Neural crest cell (in vitro differentiated cells): Measurements from ENCODE around the gene DMRTC2. TPM values are rescaled to one million over a fixed set of nuclear protein-coding genes. Genes with fewer than 3 reads are reported as not detected.

ENCODE experiments used
- DNase-seq: peaks from one replicate; pipeline ENCODE4 v3.0.0; 2021; ENCODE audit warnings: low read depth, mixed read lengths, low spot score
- H3K27ac Mint-ChIP-seq: one replicate; pipeline ENCODE4 v1.8.0; 2021; ENCODE audit warnings: mild to moderate bottlenecking, mixed read lengths; ENCODE audit not compliant: unreplicated experiment
- H3K27me3 Mint-ChIP-seq: 2 replicates; pipeline ENCODE4 v1.8.0; 2021; ENCODE audit warnings: low read depth, mild to moderate bottlenecking, mixed read lengths
- H3K36me3 Mint-ChIP-seq: 2 replicates; pipeline ENCODE4 v1.8.0; 2021; ENCODE audit warnings: low read depth, mild to moderate bottlenecking, mixed read lengths
- H3K4me1 Mint-ChIP-seq: 2 replicates; pipeline ENCODE4 v1.8.0; 2021; ENCODE audit warnings: mixed read lengths
- H3K4me3 Mint-ChIP-seq: one replicate; pipeline ENCODE4 v1.8.0; 2021; ENCODE audit warnings: mild to moderate bottlenecking, mixed read lengths
- H3K9me3 Mint-ChIP-seq: 2 replicates; pipeline ENCODE4 v1.8.0; 2021; ENCODE audit warnings: mixed read lengths
- total RNA-seq: library from RNA; stranded (reverse); gene quantifications from 2 replicates; pipeline ENCODE4 v1.2.1, GENCODE V29; 2021
- TF ChIP-seq, protein P1 (sequence below): fragments of 200-600 bp; sonication (generic); conservative IDR thresholded peaks from 2 replicates; pipeline ENCODE4 v1.5.0; 2021; ENCODE audit warnings: antibody characterized with exemption, mild to moderate bottlenecking

DMRTC2 gene
- total RNA-seq, 1 donor from 2014 or later: not detected

DNA sequence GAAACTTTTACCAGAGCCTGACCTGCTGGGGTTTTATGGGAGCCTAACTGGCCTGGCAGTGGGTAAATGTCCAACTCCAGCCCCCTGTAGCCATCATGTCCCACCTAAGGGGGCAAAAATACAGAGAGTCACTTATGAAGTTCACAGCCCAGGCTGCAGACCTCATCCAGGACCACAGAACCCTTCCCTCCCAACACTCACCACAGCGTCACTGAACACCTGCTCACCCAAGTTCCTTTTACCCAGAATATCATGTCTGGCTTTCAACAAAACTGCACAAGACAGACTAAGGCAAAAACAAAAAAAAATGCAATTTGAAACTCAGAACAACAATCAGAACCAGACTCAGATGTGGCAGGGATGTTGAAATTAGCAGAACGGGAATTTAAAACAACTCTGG, 42.1 kb upstream of the DMRTC2 start:
- H3K27ac Mint-ChIP-seq: no peak overlapping the region
- no peak for DNase-seq
- H3K9me3 Mint-ChIP-seq: no peaks in the 10 kb centered on the region
- H3K4me3 Mint-ChIP-seq: no peak overlapping the region
- H3K4me1 Mint-ChIP-seq: no peaks in the 10 kb centered on the region
- no peaks in the 10 kb centered on the region for H3K36me3 Mint-ChIP-seq
- peaks cover 78% of the 10 kb centered on the region for H3K27me3 Mint-ChIP-seq
- TF ChIP-seq, protein P1, sequence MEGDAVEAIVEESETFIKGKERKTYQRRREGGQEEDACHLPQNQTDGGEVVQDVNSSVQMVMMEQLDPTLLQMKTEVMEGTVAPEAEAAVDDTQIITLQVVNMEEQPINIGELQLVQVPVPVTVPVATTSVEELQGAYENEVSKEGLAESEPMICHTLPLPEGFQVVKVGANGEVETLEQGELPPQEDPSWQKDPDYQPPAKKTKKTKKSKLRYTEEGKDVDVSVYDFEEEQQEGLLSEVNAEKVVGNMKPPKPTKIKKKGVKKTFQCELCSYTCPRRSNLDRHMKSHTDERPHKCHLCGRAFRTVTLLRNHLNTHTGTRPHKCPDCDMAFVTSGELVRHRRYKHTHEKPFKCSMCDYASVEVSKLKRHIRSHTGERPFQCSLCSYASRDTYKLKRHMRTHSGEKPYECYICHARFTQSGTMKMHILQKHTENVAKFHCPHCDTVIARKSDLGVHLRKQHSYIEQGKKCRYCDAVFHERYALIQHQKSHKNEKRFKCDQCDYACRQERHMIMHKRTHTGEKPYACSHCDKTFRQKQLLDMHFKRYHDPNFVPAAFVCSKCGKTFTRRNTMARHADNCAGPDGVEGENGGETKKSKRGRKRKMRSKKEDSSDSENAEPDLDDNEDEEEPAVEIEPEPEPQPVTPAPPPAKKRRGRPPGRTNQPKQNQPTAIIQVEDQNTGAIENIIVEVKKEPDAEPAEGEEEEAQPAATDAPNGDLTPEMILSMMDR: no peak

GRCh38 chr19:41804336-41804735, 40.5 kb upstream of the DMRTC2 start:
- DNase-seq: no peak
- Mint-ChIP-seq H3K27ac (no peak overlapping the region), H3K27me3 (peaks cover 68% of the 10 kb centered on the region), H3K4me1 (no peaks in the 10 kb centered on the region), H3K9me3 (no peaks in the 10 kb centered on the region), H3K36me3 (no peaks in the 10 kb centered on the region), H3K4me3 (no peak overlapping the region)
- TF ChIP-seq, protein P1: no peak

DNA sequence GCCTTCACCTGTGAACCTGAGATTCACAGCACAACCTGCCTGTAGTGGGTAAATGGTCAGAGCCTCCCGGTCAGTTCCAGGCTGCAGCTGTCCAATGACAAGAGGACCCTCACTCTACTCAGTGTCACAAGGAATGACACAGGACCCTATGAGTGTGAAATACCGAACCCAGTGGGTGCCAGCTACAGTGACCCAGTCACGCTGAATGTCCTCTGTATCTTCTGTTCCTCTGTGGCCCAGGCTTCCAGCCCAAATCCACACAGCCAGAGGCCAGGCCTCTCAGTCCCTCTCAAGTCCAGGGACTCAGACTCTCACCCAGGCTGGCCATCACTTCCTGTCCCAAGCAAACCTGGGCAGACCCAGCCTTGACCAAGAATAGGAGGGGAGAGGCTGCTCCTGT, 37.7 kb upstream of the DMRTC2 start:
- H3K9me3 Mint-ChIP-seq: no peaks in the 10 kb centered on the region
- no peak overlapping the region for H3K27ac Mint-ChIP-seq
- no peak for DNase-seq
- no peak overlapping the region for H3K4me3 Mint-ChIP-seq
- no peaks in the 10 kb centered on the region for H3K4me1 Mint-ChIP-seq
- TF ChIP-seq, protein P1: no peak
- no peaks in the 10 kb centered on the region for H3K36me3 Mint-ChIP-seq
- H3K27me3 Mint-ChIP-seq: peaks cover 49% of the 10 kb centered on the region

DNA sequence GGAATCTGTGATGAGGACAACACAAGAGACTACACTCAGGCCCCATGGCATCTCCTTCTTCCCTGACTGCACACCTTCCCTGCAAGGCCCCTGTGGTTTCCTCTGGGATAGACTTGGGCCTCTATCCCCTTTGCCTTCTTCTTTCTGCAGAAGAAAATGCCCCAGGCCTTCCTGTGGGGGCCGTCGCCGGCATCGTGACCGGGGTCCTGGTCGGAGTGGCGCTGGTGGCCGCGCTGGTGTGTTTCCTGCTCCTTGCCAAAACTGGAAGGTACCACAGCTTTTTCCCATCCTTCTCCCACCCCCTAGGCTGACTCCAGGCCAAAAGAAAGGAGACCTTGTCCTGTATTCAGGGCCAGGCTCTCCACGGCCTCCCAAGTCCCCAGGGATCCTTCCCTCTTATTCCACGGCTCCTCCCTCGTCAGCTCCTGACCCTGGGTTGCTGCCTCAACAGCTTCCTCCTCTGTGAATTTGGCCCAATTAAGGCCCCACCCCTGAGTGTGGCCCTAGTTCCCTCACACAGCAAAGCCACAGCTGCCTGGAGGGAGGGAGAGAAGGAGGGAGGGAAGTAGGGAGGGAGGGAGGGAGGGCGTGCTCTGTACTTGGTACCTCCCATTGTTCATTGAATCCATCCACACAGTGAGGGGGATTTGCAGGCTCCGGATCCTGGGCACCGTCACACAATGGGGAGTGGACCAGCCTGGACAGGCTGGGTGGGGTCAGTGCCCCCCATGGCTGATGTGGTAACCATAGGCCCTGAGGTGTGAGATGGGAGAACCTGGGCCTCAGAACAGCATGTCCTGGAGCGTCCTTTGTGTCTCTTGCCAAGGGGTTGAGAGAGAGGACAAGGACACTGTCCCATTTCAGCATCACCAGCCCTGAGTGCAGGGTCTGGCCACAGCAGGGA, 35.9 kb upstream of the DMRTC2 start:
- H3K4me3 Mint-ChIP-seq: no peak overlapping the region
- no peaks in the 10 kb centered on the region for H3K9me3 Mint-ChIP-seq
- TF ChIP-seq, protein P1: no peak
- H3K4me1 Mint-ChIP-seq: no peaks in the 10 kb centered on the region
- no peaks in the 10 kb centered on the region for H3K36me3 Mint-ChIP-seq
- H3K27ac Mint-ChIP-seq: no peak overlapping the region
- peaks cover 48% of the 10 kb centered on the region for H3K27me3 Mint-ChIP-seq
- no peak for DNase-seq

DNA sequence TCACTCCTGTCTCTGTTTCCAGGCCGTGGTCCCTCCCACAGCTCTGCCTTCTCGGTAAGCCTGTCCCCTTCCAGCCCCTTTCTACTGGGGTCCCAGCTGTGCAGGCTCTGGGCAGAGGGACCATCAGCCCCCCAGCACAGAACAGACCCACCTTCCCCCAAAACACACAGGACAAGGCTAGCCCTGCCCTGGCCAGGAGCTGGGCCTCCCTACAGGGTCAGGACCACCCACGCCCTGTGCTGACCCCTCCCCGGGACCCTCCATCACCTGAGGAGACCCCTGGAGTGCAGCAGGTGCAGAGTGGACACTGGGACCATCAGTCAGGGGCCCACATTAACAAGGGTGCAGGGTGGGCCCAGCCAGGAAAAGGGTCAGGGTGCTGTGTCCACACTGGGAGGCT, 34.5 kb upstream of the DMRTC2 start:
- TF ChIP-seq, protein P1: no peak
- Mint-ChIP-seq H3K27me3 (peaks cover 48% of the 10 kb centered on the region), H3K9me3 (no peaks in the 10 kb centered on the region), H3K4me3 (no peak overlapping the region), H3K36me3 (no peaks in the 10 kb centered on the region), H3K27ac (no peak overlapping the region), H3K4me1 (no peaks in the 10 kb centered on the region)
- DNase-seq: no peak
